Frontal cortex (tissue), 4 donors: Measurements from ENCODE around the gene LZTS3. TPM values are rescaled to one million over a fixed set of nuclear protein-coding genes. Genes with fewer than 3 reads are reported as not detected.
A peak's percentile ranks its signal among the peaks of the same experiment; 100 is the strongest.
"Not testable (repeated sequence)": the region's sequence is repeated elsewhere in the genome, so short reads cannot be mapped to it uniquely, and the experiment has no call there.

ENCODE experiments used
- DNase-seq, 2 donors: peaks; one replicate each; pipeline ENCODE4 v3.0.0; 2012; ENCODE audit warnings: low spot score in 2 of 2
- FAIRE-seq: peaks from 2 replicates; lab custom pipeline; 2012; peaks lifted over from hg19 to GRCh38; lab: Jason Lieb, UNC
- total RNA-seq: library from RNA; depleted of rRNA; stranded (reverse); fragments of >200 nt; gene quantifications from one replicate; pipeline ENCODE4 v1.2.3, GENCODE V29; 2014
- donor health status: control.
- donor health status: control.
- donor health status: control.

Gene LZTS3
- total RNA-seq, 1 donor from 2014 or later, result 13.9 TPM

DNA sequence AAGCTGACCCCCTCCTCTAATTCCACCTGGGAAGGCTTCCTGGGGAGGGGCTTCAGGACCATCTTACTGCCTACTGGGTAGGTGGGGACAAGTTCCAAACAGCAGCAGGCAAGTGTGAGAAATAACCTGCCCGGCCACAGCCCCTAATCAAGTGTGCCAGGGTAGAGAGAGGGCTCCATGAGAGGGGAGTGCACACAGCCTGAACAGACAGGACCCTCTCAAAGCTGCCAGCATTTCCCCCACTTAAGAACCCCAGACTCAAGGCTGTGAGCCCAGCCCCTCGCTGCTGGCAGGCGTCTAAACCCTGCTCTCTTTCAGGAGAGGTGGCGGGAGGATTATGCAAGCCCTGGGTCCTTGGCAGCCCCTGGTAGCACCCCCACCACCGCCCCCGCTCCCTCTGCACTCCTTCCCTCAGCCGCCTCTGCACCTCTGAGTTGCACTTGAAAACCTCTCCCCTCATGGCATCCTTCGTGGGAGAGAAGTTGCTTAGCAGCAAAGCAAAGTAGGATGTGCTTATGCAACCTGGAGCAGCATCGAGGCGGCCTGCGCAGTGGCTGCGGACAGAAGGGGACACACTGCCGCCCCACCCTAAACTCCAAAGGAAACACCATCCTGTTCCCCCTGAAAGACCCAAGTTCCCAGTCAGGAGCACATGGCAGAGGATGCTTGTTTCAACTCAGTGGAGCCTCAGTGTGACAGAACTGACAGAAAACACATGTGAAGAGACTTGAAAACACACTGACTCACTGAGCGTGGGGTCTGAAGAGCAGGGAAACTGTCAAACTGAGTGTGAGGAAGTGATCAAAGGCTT lies 20.7 kb upstream of the LZTS3 start:
- FAIRE-seq (no peak), DNase-seq (peak in 1 of 2 donors; percentile 19)

DNA sequence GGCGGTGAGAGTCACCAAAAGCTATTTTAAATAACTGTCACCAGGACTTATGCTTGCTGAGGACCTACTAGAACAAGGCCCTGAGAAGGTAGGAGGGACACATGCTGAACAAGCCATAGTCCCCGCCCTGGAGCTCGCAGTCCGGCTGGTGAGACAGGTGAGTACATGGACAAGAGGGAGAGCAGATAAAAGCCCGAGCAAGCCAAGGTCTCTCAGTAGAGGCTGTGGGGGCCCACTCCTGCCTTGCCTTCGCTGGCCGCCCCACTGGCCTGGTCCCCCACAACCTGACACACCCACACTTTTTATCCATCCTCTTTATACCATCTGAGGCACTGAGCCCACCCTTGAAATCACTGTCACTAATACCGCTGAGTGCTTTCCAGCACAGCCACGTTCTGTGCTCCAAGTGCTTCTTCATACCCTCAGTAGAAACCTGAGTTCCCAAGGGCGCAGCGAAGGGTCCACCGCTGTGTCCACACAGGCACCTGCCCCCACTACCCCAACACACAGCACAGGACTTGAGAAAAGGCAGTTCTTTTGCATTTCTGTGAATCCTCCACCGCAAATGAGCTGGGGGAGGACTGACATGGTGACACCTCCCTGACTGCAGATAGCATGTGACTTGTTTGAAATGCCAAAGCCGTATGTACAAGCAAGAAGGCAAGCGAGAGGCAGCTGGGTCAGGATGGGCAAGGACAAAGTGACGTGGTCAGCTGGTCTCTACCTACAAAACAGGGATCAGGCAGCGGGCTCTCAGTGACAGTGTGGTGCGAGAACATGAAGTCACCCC lies 19.1 kb upstream of the LZTS3 start:
- FAIRE-seq (no peak), DNase-seq (no peak)

DNA sequence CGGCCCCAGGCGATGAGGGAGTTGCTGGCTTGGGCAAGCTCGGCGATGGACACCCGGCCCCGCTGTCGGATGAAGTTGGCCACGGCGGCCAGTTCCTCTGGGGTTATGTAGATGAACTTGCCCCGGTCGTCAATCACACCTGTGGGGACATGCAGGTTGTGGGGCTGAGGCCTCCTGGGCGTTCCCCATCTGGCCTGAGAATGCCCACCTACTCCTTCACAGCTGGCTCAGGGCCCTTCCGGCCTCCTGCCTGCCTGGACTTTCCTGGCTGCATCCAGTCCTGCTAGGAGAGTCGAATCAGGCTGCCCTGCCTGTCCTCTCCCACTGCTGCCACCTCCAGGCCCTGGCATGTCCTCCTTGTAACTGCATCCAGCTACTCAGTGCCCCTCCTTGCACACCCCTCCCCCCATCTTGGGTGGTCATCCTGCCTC lies 17.3 kb upstream of the LZTS3 start:
- FAIRE-seq (no peak), DNase-seq (no peak)

DNA sequence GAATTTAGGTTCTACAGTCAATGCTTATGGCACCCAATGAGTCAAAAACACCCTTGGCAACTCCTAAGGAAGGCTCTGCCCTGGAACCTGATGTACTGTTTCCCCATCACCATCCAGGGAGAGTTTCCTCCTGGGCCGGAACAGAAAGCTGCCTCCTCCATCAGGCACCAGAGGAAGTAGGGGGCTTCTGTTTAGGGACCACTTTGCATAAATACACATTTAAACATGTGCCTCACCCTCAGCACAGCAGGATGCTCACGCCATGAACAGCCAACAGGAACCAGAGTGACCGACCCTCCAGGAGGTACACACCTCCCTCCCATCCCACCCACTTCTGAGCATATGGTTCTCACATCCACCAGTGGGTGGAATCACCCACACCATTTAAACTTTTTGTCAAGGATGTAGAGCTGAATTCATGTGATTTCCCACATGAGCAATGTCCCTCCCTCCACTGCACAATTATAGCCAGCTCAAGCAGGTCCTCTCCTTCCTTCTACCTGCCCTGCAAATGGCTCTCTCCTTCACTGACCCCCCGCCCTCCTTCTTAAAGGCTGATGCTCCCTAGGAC lies 16.3 kb upstream of the LZTS3 start:
- FAIRE-seq (no peak), DNase-seq (peak in 1 of 2 donors; percentile 7)

DNA sequence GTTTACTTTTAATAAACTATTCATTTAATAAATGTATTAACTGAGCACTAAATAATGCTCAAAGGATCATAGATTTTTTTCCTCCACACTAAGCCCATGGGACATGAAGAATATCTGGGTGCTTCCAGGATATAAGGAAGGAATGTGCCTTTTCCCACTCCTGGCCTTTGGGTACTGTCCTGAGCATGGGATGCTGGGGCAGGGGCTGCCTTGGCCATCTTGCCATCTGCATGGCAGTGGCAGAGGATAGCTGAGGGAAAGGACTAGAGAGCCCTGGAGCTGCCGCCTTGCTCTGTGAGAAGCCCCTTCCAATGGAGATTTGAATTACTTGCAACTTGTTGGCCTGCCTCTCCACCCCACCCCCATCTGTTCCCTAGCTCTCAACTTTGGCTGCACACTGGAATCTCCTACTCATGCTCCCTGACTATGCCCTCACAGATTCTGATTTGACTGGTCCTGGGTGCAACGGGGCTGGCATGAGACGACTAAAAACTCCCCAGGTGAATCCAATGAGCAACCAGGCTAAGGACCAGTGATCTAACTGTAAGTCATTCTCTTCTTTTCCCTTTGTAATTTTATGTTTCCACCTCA lies 15.6 kb upstream of the LZTS3 start:
- no peak for FAIRE-seq
- DNase-seq, result no peak

DNA sequence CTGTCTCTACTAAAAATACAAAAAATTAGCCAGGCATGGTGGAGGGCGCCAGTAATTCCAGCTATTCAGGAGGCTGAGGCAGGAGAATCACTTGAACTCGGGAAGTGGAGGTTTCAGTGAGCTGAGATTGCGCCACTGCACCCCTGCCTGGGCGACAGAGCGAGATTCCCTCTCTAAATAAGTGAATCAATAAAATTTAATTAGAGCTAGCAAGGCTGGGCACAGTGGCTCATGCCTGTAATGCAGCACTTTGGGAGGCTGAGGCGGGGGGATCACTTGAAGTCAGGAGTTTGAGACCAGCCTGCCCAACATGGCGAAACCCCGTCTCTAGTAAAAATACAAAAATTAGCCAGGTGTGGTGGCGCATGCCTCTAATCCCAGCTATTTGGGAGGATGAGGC lies 14.5 kb upstream of the LZTS3 start:
- FAIRE-seq, result not testable (repeated sequence)

DNA sequence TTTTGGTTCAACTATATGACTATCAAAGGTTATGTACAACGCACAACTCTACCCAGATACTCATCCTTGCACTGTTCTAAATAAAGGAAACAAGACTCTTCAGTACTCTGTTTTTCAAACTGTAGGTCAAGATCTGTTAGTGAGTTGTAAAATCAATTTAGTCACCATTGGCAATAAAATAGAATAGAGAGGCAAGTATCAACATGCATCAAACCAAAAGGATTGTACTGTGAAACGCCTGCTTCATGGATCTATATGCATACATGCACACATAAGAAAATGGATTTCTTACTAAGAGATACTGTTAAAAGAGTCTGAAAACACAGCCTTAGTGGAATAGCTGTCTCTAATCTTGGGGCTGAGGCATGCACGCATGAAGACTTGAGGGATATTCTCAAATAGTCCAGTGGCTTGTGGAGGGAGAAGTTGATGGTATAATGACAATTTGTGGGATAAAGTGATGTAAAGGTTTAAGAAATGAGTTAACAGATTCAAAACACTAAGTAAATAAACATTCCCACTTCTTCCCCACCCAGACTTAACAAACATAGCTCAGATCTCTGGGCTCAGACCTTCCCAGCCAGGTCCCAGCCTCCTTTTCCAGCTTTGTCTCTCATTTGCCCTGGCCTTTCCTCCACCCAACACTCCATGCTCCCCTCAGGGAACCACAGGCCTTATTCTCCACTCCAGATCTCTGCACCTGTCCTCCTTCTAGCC lies 10.7 kb upstream of the LZTS3 start:
- FAIRE-seq, result no peak

More for the DNA sequence above, 14.5 kb upstream of the LZTS3 start:
- DNase-seq, result not testable (repeated sequence)

DNA sequence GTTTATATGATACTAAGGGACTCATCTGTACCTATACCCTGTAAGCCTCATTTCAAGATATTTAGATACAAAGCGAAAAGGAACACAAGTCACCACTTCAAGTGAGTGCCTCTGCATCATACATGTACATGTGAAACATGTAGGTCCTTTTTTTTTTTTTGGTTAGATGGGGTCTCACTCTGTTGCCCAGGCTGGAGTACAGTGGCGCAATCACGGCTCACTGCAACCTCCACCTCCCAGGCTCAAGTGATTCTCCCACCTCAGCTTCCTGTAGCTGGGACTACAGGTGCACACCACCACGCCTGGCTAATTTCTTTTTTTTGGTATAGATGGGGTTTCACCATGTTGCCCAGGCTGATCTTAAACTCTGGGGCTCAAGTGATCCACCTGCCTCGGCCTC lies 9.1 kb upstream of the LZTS3 start:
- not testable (repeated sequence) for DNase-seq, FAIRE-seq

More for the DNA sequence above, 10.7 kb upstream of the LZTS3 start:
- DNase-seq, result no peak

DNA sequence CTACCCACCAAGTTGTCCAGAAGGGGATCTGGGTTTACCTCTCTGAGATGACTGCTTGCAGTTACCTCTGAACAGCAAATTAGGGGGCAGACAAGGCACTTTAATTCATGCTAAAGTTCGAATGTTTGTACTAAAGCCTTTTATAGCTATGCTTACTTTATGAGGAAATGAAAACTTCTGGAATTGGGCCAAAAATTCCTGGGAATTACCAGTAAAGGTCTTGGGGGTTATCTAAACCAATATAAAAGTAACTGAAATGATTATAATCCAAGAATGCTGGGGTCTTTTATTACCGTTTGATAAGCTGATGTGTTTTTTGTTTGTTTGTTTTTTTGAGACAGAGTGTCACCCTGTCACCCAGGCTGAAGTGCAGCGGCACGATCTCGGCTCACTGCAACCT lies 7.9 kb upstream of the LZTS3 start:
- no peak for FAIRE-seq
- DNase-seq, result no peak

DNA sequence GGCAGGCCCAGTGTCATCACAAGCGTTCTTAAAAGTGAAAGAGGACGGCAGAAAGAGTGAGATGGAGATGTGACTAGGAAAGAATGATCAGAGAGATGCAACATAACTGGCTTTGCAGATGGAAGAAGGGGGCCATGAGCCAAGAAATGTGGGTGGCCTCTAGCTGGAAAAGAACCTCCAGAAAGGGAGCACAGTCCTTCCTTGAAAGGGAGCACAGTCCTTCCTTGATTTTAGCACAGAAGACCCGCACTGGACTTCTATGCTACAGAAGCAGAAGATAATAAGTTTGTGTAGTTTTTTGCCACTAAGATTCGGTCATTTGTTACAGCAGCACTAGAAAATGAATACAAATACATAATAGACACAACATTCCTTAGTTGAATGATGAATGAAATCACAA lies 7.0 kb upstream of the LZTS3 start:
- FAIRE-seq, result no peak

DNA sequence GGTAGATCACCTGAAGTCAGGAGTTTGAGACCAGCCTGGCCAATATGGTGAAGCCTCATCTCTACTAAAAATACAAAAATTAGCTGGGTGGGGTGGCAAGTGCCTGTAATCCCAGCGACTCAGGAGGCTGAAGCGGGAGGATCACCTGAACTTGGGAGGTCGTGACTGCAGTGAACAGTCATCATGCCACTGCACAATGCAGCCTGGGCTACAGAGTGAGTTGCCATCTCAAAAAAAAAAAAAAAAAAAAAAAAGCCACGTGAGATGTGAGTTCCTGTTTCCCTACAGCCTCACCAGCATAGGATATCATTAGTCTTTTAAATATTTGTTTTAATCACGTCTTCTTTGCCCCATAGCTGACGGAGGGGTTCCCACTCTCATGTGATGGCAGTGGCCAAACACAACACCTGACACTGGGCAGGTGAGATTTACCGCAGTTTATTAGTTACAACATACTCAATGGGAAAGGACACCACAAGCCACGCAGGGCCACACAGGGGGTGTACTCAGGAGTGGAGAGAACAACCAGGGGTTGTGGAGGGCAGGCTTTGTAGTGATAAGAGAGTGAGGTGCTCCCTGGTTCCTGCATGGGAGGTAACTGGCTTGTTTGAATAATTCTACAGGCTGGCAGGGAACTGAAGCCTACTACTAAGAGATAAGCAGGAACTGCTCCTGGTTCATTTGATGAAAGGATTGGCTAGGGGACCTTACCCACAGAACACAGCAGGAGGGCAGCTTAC lies 4.6 kb upstream of the LZTS3 start:
- FAIRE-seq (no peak), DNase-seq (no peak)

More for the DNA sequence above, 7.0 kb upstream of the LZTS3 start:
- no peak for DNase-seq

DNA sequence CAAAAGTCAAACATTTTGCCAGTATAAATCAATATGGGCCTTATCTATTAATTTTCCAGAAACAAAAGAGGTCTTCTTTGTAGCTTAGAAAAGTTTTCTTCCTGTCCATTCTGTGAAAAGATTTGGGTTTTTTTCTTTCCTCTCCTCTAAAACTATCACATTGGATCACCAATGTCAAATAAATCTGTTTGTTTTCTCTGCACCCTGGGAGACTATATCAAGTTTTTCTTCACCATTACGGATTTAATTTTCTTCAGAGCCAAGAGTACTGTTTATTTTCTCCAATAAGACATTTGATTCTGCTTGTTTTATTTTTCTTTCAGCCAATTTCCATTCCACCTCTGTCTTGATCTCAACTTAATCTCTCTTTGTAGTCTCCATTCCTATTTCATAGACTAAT lies 1.9 kb upstream of the LZTS3 start:
- no peak for DNase-seq
- FAIRE-seq, result no peak

DNA sequence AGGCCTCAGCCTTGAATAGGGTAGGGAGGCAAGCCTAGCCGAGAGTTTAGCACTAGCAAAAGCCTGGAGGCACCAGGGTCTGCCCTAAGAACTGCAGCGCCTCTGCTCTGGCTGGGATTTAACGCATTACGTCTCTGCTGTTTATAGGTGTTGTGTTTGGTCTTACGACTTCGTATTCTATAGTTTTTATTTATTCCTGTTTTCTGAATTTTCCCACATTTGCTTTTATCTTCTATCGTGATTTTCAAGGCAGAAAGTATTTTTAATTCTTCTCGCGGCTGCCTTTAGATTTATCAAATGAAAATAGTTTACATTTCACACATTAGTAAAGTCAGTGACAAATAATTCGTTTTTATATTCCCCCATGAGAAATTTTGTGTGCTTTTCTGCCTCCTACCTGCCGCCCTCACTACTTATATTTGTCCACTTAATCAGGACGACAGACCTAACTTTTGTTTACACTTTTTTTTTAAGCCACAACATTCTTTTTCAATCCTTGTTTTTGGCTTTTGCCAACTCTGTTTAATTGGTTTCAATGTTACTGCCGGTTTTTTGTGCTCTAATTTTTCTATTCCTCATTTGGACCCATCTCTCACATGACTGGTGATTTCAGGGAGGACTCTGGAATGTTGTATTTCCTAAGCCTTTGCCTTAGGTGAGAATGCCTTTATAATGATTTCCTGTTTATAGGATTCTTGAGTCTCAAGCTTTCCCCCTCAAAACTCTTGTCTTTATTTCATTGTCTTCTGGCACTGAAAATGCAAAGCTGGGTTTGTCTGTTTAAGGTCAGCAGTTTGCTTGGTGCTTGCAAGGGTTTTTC lies 1.3 kb upstream of the LZTS3 start:
- FAIRE-seq, result no peak

DNA sequence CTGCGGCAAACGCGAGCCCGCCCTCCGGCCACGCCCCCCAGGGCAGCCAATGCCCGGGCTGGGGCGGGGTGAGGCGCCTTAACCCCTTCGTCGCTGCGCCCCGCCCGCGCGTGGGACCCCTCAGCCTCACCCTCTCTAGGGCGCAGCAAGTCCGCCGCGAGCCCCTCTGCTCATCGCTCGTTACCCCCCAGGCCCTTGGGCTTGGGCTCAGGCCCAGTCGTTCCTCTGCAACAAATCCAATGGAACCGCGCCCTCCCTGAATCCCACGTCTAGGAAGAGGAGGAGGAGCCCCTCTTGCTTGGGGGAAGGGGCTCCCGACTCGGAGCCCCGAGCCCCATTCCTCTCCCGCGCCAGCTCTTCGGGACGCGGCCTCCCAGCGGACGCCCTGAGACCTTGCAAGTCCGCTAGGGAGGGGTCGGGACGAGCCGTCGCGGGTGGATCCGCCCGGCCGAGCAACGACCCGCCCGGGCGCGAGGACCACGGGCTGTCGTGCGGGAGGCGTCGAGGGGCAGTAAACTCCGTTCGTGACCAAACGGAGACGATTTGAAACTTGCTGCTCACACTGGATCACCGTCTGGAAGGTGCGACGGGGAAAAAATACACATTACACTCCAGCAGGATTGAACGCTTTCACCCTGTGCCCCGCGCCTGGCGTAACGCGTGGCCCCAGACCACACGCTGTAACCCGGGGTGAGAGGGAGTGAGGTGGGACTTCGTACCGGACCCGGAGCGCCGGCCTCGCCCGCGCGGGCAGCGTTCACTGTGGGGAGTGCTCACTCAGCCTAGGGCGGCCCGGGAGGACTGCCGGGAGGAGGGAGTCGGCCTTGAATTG lies 477 bp upstream of the LZTS3 start:
- peak; percentile 98 to 99 for DNase-seq

More for the DNA sequence above, 1.3 kb upstream of the LZTS3 start:
- no peak for DNase-seq

DNA sequence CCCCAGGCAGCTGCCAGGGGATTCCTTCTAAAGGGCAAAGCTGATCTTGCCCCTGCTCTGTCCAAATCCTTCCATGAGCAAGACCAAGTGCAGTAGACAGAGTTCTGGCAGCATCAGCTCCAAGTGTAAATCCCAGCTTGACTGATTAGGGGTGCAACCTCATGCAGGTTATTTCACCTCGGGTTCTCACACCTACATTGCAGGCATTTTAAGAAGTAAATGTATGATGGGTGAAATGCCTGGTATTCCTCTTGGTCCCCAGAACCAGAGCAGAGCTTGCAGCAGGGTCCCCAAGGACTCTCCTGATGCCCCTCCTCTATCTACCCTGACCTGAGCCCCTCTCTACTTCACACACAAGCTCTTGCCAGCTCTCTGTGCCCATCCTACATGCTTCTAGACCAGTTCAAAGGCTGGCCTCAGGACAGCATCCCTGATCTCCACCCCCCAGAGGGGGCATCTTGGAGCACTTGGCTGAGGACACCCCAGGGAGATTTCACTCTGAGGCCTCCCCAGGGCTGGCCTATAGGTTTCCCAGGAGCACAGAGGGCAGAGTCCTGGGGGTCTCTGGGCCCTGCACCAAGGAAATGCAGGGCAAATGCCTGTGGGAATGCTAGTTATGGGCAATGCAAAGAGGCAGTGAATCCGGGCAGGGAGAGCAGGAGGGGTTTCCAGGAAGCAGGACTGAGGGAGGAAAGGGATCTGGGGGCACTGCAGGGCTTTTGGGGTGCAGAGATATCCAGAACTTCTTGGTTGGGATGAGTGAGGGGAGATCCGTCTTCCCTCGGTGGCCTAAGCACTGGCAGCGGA lies 1.0 kb downstream of the LZTS3 start:
- no peak for FAIRE-seq
- peak; percentile 11 to 33 for DNase-seq

More for the DNA sequence above, 477 bp upstream of the LZTS3 start:
- no peak for FAIRE-seq

DNA sequence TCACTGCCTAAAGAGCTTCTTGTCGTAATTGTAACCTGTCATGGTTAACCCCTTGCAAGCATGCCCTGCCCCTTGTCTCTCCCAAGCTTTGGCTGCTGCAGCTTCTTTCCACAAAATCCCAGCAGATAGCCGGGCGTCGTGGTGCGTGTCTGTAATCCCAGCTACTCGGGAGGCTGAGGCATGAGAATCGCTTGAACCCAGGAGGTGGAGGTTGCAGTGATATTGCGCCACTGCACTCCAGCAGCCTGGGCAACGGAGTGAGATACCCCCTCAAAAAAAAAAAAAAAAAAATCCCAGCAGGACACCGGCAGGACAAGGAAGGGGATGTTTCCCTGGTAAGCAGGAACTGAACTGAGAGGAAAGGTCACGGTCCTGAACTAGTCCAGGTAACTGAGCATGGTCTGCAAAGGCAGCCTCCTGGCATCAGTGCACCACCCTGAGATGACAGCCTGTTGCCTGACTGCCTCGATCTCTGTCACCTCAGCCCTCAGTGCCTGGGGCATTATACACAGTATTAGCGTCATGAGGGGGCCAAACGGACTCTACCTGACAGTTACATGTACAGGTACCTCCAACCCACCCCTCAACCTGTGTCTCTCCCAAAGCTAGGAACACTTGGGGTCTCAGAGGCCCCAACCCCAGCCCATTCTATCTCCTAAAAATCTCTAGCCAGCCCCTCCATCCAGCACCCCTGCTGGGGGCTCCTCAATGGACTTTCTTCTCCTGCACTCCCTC lies 1.8 kb downstream of the LZTS3 start:
- DNase-seq (peak in 1 of 2 donors; percentile 7), FAIRE-seq (no peak)
